ENCODE results near the gene TP53RK. TPM values are rescaled to one million over a fixed set of nuclear protein-coding genes. Genes with fewer than 3 reads are reported as not detected.
A peak's percentile ranks its signal among the peaks of the same experiment; 100 is the strongest.

The TP53RK gene
- total RNA-seq, 1 experiment from 2014 or later = 12.4 TPM

DNA sequence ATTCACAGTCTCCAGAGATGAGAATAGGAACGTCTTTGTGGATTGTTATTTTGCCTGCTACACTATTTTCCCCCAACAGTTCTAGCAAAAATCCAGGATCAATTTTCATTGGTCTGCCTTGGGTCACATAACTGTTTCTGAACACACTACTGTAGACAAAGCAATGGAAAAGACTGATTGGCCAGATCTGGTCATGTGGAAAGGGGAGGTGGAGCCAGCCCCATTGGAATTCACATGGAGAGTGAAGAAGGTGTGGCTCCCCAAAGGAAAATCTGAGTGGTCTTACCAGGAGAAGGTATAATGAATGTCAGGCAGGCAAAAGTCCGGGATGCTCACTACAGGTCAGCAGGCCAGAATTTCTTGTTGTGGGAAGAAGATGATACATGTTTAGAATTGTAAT is 9.5 kb upstream of the TP53RK start:
- Mint-ChIP-seq H3K4me3 (no peak overlapping the region), H3K27ac (no peak overlapping the region), H3K4me1 (peaks cover 21% of the 10 kb centered on the region), H3K9me3 (peaks cover 8% of the 10 kb centered on the region), H3K27me3 (ENCODE audit: low read depth) (no peaks in the 10 kb centered on the region; the same call in 1 of the 2 replicates), H3K36me3 (no peaks in the 10 kb centered on the region)
- ATAC-seq = peak; percentile 25; the same call in 1 of the 2 replicates
- no peak for DNase-seq (ENCODE audit: low spot score)
- CTCF ChIA-PET = interaction anchor here (0.8 kb wide), 1 partner anchor 16 kb away, joined by 3 read pairs; no protein-coding TSS in a partner anchor
- TF ChIP-seq ATF1 (CRISPR knock-in tag; IDR thresholded peaks at IDR 0.05) = no peak
- TF ChIP-seq, protein P1, sequence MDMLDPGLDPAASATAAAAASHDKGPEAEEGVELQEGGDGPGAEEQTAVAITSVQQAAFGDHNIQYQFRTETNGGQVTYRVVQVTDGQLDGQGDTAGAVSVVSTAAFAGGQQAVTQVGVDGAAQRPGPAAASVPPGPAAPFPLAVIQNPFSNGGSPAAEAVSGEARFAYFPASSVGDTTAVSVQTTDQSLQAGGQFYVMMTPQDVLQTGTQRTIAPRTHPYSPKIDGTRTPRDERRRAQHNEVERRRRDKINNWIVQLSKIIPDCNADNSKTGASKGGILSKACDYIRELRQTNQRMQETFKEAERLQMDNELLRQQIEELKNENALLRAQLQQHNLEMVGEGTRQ (CRISPR knock-in tag; IDR thresholded peaks at IDR 0.05) = peak; percentile 56; the same call in 1 of the 2 replicates
- POLR2A ChIA-PET = no interaction called here

DNA sequence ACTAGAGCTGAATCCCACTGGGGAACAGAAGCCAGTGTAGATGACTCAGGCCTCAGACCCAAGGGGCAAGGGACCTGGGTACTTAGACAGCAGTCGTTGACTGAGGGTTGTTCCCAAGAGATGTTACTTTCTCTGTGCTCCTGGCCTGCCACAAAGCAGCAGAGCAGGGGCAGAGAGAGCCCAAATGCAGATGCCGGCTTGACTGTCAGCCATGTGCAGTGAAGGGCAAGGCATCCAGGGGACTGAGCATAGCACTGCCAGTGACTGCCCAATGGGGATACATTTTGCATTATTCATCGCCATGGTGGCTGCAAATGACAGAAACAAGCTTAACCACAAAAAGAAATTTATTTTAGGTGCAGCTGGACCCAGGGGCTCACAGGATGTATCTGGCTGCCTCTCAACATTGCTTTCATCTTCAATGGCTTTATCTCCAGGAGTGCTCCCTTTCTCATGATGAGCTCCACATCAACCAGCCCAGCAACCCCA is 7.6 kb upstream of the TP53RK start:
- ChIA-PET POLR2A (no interaction called here), CTCF (interaction anchor here (0.7 to 1.1 kb wide), 2 partner anchors 16 to 913 kb away, joined by 3 to 4 read pairs; no protein-coding TSS in a partner anchor)
- no peak for ATAC-seq
- TF ChIP-seq GRHL2 (CRISPR knock-in tag; IDR thresholded peaks at IDR 0.05; ENCODE audit: insufficient replicate concordance, severe bottlenecking) = no peak
- TF ChIP-seq ZMAT4 (CRISPR knock-in tag; IDR thresholded peaks at IDR 0.05) = no peak
- no peak for TF ChIP-seq CREM (CRISPR knock-in tag; IDR thresholded peaks at IDR 0.05)
- no peak for TF ChIP-seq EMX1 (CRISPR knock-in tag; IDR thresholded peaks at IDR 0.05)
- TF ChIP-seq TEAD1 (CRISPR knock-in tag; IDR thresholded peaks at IDR 0.05) = no peak
- no peak for TF ChIP-seq NR1H2 (CRISPR knock-in tag; IDR thresholded peaks at IDR 0.05)
- no peak for TF ChIP-seq ZNF263 (CRISPR knock-in tag; IDR thresholded peaks at IDR 0.05; ENCODE audit: low read depth)
- no peak for TF ChIP-seq ZNF281 (CRISPR knock-in tag; IDR thresholded peaks at IDR 0.05)
- TF ChIP-seq SMAD3 (CRISPR knock-in tag; IDR thresholded peaks at IDR 0.05; ENCODE audit: borderline replicate concordance) = no peak
- TF ChIP-seq ELF4 (CRISPR knock-in tag; IDR thresholded peaks at IDR 0.05; ENCODE audit: low read depth) = no peak
- DNase-seq (ENCODE audit: low spot score) = no peak
- no peaks in the 10 kb centered on the region; the same call in 1 of the 2 replicates for H3K27me3 Mint-ChIP-seq (ENCODE audit: low read depth)
- no peaks in the 10 kb centered on the region for H3K36me3 Mint-ChIP-seq
- no peak overlapping the region for H3K27ac Mint-ChIP-seq
- no peak overlapping the region for H3K4me3 Mint-ChIP-seq
- peaks cover 8% of the 10 kb centered on the region for H3K9me3 Mint-ChIP-seq
- H3K4me1 Mint-ChIP-seq = peaks cover 18% of the 10 kb centered on the region

- no peak for DNase-seq (ENCODE audit: low spot score)
- peaks cover 11% of the 10 kb centered on the region for H3K4me1 Mint-ChIP-seq
- no peaks in the 10 kb centered on the region for H3K36me3 Mint-ChIP-seq
- H3K27me3 Mint-ChIP-seq (ENCODE audit: low read depth) = no peaks in the 10 kb centered on the region; the same call in 1 of the 2 replicates
- no peak for ATAC-seq
- no peak overlapping the region for H3K4me3 Mint-ChIP-seq
- ChIA-PET CTCF (no interaction called here), POLR2A (no interaction called here)
- no peak overlapping the region for H3K27ac Mint-ChIP-seq
- peaks cover 8% of the 10 kb centered on the region for H3K9me3 Mint-ChIP-seq
- TF ChIP-seq ATF1 (CRISPR knock-in tag; IDR thresholded peaks at IDR 0.05) = no peak
- TF ChIP-seq OVOL2 (CRISPR knock-in tag; IDR thresholded peaks at IDR 0.05; ENCODE audit: borderline replicate concordance) = no peak
These were observed 6.6 kb upstream of the TP53RK start for GRCh38 chr20:46695892-46696291.

GRCh38 chr20:46694484-46694883 is 5.2 kb upstream of the TP53RK start:
- ChIA-PET CTCF (interaction anchor here (1.0 to 1.6 kb wide), 4 partner anchors 9 to 132 kb away, joined by 3 to 8 read pairs (median 5); no protein-coding TSS in a partner anchor), POLR2A (interaction anchor here (0.7 to 0.9 kb wide), 2 partner anchors 12 to 113 kb away, joined by 3 to 4 read pairs; no protein-coding TSS in a partner anchor)
- Mint-ChIP-seq H3K4me3 (no peak overlapping the region), H3K36me3 (no peaks in the 10 kb centered on the region), H3K4me1 (peaks cover 16% of the 10 kb centered on the region), H3K27ac (no peak overlapping the region), H3K9me3 (peaks cover 8% of the 10 kb centered on the region), H3K27me3 (ENCODE audit: low read depth) (no peaks in the 10 kb centered on the region; the same call in 1 of the 2 replicates)
- TF ChIP-seq, protein P1 (CRISPR knock-in tag; IDR thresholded peaks at IDR 0.05) = peak; percentile 90
- TF ChIP-seq GRHL2 (CRISPR knock-in tag; IDR thresholded peaks at IDR 0.05; ENCODE audit: insufficient replicate concordance, severe bottlenecking) = no peak
- TF ChIP-seq, protein P2, sequence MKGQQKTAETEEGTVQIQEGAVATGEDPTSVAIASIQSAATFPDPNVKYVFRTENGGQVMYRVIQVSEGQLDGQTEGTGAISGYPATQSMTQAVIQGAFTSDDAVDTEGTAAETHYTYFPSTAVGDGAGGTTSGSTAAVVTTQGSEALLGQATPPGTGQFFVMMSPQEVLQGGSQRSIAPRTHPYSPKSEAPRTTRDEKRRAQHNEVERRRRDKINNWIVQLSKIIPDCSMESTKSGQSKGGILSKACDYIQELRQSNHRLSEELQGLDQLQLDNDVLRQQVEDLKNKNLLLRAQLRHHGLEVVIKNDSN (CRISPR knock-in tag; IDR thresholded peaks at IDR 0.05) = peak; percentile 88
- TF ChIP-seq NFYB (CRISPR knock-in tag; conservative IDR thresholded peaks at IDR 0.05; ENCODE audit: low read depth) = peak; percentile 98
- DNase-seq (ENCODE audit: low spot score) (no peak), ATAC-seq (peak; percentile 40)
